OCI-LY3 (cell line): ENCODE data around the gene MX1.

Experiments
- EZH2phosphoT487 ChIP-seq: fragments of 200-600 bp; shearing (Covaris generic); IDR thresholded peaks from 2 replicates; pipeline ENCODE4 v1.6.1; 2018; ENCODE audit warnings: antibody characterized with exemption, mixed run types, low read depth
- TF ChIP-seq, protein P1 (sequence below): fragments of 200-600, 300-600 bp; sonication (generic); IDR thresholded peaks from 2 replicates; pipeline ENCODE4 v1.5.1; 2014; ENCODE audit warnings: antibody characterized with exemption, low read length, low read depth

DNA sequence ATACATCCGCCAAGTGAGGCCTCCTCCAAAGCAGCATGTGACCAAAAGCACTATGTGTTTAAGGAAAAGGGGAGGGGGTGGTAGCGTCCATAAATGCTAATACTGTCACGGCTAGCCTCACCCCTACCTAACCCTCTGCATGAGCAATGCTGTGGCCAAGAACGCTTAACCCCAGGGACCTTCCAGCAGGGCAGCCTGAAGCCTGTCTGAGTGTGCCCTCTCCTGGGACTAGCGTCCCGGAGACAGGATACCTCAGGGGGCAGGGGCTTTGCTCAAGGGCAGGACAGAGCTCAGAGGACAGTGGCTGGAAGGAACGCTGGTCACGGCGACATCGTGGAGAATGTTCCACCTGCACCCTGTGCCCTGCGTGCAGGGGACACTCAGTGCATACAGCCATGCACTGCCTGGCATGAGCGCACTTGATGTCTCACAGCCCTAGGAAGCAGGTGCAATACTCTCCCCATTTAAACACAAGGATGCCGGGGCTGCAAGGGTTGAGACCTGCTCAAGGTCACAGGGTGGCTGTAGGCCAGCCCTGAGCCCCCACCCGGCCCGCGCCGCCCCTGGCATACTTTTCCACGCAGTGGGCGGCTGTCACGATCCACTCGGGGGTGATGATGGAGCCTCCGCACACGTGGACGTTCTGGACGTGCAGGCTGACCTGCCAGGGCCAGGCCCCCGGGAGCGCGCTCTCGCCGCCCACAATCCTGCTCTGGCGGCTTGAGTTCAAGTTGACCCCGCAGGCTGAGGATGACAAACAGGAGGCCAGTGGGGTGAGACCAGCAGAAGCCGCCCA is 46.9 kb downstream of the MX1 start:
- TF ChIP-seq, protein P1, sequence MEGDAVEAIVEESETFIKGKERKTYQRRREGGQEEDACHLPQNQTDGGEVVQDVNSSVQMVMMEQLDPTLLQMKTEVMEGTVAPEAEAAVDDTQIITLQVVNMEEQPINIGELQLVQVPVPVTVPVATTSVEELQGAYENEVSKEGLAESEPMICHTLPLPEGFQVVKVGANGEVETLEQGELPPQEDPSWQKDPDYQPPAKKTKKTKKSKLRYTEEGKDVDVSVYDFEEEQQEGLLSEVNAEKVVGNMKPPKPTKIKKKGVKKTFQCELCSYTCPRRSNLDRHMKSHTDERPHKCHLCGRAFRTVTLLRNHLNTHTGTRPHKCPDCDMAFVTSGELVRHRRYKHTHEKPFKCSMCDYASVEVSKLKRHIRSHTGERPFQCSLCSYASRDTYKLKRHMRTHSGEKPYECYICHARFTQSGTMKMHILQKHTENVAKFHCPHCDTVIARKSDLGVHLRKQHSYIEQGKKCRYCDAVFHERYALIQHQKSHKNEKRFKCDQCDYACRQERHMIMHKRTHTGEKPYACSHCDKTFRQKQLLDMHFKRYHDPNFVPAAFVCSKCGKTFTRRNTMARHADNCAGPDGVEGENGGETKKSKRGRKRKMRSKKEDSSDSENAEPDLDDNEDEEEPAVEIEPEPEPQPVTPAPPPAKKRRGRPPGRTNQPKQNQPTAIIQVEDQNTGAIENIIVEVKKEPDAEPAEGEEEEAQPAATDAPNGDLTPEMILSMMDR, result no peak
- no peak for TF ChIP-seq EZH2phosphoT487
